ENCODE data around the gene KPNA3. TPM values are rescaled to one million over a fixed set of nuclear protein-coding genes. Genes with fewer than 3 reads are reported as not detected.
"Not testable (repeated sequence)": the region's sequence is repeated elsewhere in the genome, so short reads cannot be mapped to it uniquely, and the experiment has no call there.

KPNA3 gene
- polyA plus RNA-seq, 1 donor = 31.3 TPM

DNA sequence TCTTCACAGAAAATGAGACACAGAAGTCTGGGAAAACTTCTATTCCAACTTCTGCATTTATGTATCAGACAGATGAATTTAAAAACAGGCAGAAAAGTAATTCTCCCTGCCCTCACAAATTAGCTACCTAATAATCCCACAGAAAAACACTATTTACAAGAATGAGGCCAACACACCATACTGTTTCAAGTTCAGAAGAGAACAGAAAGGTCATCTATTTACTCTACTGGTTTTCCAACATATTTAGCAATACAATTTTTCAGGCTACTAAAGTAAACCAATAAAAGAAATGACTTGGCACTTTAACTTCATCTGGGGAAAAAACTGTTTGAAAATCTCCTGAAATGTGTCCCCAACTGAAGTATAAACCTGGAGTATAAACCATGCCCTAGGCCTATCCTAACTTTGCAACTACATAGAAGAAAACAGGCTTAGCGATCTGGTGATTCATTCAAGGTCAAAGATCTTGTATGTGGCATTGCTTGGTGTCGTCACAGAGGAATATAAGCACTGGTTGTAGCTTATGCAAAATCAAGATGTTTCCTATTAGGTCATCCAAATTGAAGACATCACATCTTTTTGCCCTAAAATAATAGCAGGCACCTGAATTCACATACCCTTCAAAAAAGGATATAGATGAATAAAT lies 81.1 kb downstream of the KPNA3 start:
- no CpG with 5 or more reads among the region's 2 CpGs for WGBS (ENCODE audit: insufficient coverage, low lambda C conversion rate)
- Histone ChIP-seq H3K36me3 (ENCODE audit: control insufficient read depth, insufficient read depth, low read length) (peaks cover 24% of the 10 kb centered on the region), H3K27ac (ENCODE audit: low read length) (no peak overlapping the region), H3K4me1 (ENCODE audit: control insufficient read depth, insufficient read depth, low read length) (no peaks in the 10 kb centered on the region), H3K27me3 (ENCODE audit: control insufficient read depth, insufficient read depth, low read length) (no peaks in the 10 kb centered on the region), H3K4me3 (ENCODE audit: low read length) (no peak overlapping the region), H3K9me3 (ENCODE audit: control insufficient read depth, low read depth, low read length) (peaks cover 5% of the 10 kb centered on the region)
- peak; percentile 25 to 54 for DNase-seq

DNA sequence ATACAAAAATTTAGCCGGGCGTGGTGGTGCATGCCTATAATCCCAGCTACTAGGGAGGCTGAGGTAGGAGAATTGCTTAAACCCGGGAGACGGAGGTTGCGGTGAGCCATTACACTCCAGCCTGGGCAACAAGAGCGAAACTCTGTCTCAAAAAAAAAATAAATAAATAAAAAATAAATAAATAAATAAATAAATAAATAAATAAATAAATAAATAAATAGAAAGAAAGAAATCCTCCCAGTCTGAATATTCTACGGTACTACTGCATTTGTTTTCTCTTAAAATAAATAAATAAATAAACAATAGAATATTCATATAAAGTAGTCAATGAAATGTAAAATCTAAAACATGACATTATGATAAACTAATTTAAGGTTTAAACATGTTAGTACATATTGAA lies 88.2 kb downstream of the KPNA3 start:
- H3K36me3 ChIP-seq (ENCODE audit: control insufficient read depth, insufficient read depth, low read length) = peaks cover 32% of the 10 kb centered on the region
- not testable (repeated sequence) for H3K27ac ChIP-seq (ENCODE audit: low read length); H3K4me3 ChIP-seq (ENCODE audit: low read length); H3K9me3 ChIP-seq (ENCODE audit: control insufficient read depth, low read depth, low read length); DNase-seq; H3K4me1 ChIP-seq (ENCODE audit: control insufficient read depth, insufficient read depth, low read length); H3K27me3 ChIP-seq (ENCODE audit: control insufficient read depth, insufficient read depth, low read length)
- WGBS (ENCODE audit: insufficient coverage, low lambda C conversion rate) = 100% methylated on average over 3 of the region's 7 CpGs

DNA sequence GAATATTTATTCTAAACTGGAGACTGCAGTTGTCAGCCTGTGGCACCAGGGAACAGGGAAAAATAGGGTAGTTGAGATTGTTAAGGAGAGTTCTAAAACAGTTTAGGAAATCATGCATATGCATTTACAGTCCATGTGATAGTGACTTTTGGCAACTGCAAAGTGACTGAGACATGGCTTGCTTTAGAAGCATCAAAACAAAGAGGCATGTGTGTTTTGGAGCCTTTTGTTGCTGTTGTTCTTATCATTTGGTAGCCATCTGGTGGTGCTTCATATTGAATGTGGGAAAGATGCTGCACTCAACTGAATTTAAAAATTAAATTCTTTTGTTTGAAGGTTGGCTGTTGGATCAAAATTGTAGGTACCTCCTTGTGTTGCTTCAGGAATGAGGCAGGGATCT lies 91.0 kb downstream of the KPNA3 start:
- no peak for DNase-seq
- Histone ChIP-seq H3K4me1 (ENCODE audit: control insufficient read depth, insufficient read depth, low read length) (no peaks in the 10 kb centered on the region), H3K36me3 (ENCODE audit: control insufficient read depth, insufficient read depth, low read length) (peaks cover 31% of the 10 kb centered on the region), H3K27me3 (ENCODE audit: control insufficient read depth, insufficient read depth, low read length) (no peaks in the 10 kb centered on the region), H3K27ac (ENCODE audit: low read length) (no peak overlapping the region), H3K4me3 (ENCODE audit: low read length) (no peak overlapping the region), H3K9me3 (ENCODE audit: control insufficient read depth, low read depth, low read length) (no peaks in the 10 kb centered on the region)

DNA sequence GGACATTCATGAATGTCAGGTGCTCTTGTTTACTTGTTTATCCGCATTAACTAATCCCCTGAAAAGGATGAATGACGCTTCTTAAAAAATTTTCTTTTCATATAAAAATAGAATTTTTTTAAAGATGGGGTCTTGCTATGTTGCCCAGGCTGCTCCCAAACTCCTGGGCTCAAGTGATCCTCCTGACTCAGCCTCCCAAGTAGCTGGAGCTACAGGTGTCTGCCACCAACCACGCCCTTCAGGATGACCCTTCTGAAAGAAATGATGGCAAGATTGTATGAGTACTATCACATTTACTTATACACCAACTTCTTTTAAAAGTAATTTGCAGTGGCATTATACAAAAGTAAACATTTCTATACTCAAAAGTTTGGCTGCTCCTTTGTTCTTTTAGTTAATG lies 95.0 kb downstream of the KPNA3 start:
- H3K9me3 ChIP-seq (ENCODE audit: control insufficient read depth, low read depth, low read length) = no peaks in the 10 kb centered on the region
- WGBS (ENCODE audit: insufficient coverage, low lambda C conversion rate) = no CpG with 5 or more reads among the region's 3 CpGs
- DNase-seq = no peak
- H3K27me3 ChIP-seq (ENCODE audit: control insufficient read depth, insufficient read depth, low read length) = no peaks in the 10 kb centered on the region
- peaks cover 20% of the 10 kb centered on the region for H3K36me3 ChIP-seq (ENCODE audit: control insufficient read depth, insufficient read depth, low read length)
- H3K4me1 ChIP-seq (ENCODE audit: control insufficient read depth, insufficient read depth, low read length) = no peaks in the 10 kb centered on the region
- H3K27ac ChIP-seq (ENCODE audit: low read length) = no peak overlapping the region
- H3K4me3 ChIP-seq (ENCODE audit: low read length) = no peak overlapping the region

DNA sequence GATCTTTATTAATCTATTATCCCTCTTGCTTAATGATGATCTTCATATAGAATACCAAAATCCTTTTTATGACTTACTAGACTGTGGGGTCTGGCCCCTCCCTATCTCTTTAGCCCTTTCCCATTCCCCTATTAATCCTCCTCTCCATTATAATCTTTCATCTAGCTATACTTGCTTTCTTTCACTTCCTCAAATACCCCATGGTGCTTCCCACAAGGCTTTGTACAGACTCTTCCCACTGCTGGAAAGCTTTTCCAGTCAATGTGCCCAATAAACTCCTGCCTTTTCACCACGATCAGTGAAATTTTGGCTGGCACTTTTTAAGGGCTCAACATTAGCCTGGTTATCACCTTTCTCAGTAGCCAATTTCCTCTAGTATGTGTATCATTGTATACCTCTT lies 98.0 kb downstream of the KPNA3 start:
- WGBS (ENCODE audit: insufficient coverage, low lambda C conversion rate) = 100% methylated on average over 1 of the region's 1 CpG
- no peaks in the 10 kb centered on the region for H3K4me1 ChIP-seq (ENCODE audit: control insufficient read depth, insufficient read depth, low read length)
- no peaks in the 10 kb centered on the region for H3K27me3 ChIP-seq (ENCODE audit: control insufficient read depth, insufficient read depth, low read length)
- H3K27ac ChIP-seq (ENCODE audit: low read length) = no peak overlapping the region
- H3K4me3 ChIP-seq (ENCODE audit: low read length) = no peak overlapping the region
- H3K9me3 ChIP-seq (ENCODE audit: control insufficient read depth, low read depth, low read length) = no peaks in the 10 kb centered on the region
- no peak for DNase-seq
- peaks cover 8% of the 10 kb centered on the region for H3K36me3 ChIP-seq (ENCODE audit: control insufficient read depth, insufficient read depth, low read length)

DNA sequence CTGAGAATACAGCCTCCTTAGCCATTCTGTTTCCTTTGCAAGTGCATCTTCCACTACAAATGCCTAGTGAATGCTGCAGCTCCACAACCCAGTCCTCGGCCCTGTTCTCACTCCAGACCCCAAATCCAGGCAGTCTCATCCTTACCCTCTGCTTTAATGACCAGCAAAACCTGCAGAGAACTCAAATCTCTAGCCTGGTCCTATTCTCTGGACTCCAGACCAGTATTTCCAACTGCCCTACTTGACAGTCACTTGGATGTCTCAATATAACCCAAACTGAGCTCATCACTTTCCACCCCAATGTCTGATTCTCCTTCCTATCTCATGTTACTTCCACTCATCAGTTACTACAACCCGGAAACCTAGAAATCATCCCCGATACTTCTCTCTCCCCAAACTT lies 98.6 kb downstream of the KPNA3 start:
- Histone ChIP-seq H3K36me3 (ENCODE audit: control insufficient read depth, insufficient read depth, low read length) (peaks cover 7% of the 10 kb centered on the region), H3K9me3 (ENCODE audit: control insufficient read depth, low read depth, low read length) (no peaks in the 10 kb centered on the region), H3K27me3 (ENCODE audit: control insufficient read depth, insufficient read depth, low read length) (no peaks in the 10 kb centered on the region), H3K27ac (ENCODE audit: low read length) (no peak overlapping the region), H3K4me3 (ENCODE audit: low read length) (no peak overlapping the region), H3K4me1 (ENCODE audit: control insufficient read depth, insufficient read depth, low read length) (no peaks in the 10 kb centered on the region)
- 79% methylated on average over 2 of the region's 3 CpGs for WGBS (ENCODE audit: insufficient coverage, low lambda C conversion rate)
- no peak for DNase-seq

DNA sequence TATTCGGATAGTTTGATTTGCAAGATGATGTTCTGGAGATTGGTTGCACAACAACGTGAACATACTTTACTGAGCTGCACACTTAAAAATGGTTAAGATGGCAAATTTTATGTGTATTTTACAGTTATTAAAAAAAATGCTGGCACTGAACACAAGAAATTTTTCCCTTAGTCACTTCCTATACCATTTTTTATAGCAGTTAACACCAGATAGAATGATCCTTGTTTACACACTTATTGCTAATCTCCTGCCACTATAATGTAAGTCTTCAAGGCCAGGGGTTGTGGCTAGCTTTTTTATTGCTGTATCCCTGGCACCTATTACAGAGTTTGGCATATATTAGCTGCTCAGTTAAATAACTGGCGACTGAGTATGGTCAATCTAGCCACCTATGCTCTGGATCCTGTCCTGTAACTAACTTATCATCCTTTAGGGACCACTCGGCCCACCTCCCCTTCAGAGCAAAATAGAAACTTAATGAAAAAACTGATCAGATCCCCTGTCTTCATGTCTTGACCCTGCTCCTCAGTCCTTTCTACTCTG lies 99.2 kb downstream of the KPNA3 start:
- Histone ChIP-seq H3K27me3 (ENCODE audit: control insufficient read depth, insufficient read depth, low read length) (no peaks in the 10 kb centered on the region), H3K4me1 (ENCODE audit: control insufficient read depth, insufficient read depth, low read length) (no peaks in the 10 kb centered on the region), H3K4me3 (ENCODE audit: low read length) (no peak overlapping the region), H3K36me3 (ENCODE audit: control insufficient read depth, insufficient read depth, low read length) (peaks cover 3% of the 10 kb centered on the region), H3K27ac (ENCODE audit: low read length) (no peak overlapping the region), H3K9me3 (ENCODE audit: control insufficient read depth, low read depth, low read length) (no peaks in the 10 kb centered on the region)
- WGBS (ENCODE audit: insufficient coverage, low lambda C conversion rate) = 100% methylated on average over 1 of the region's 4 CpGs
- no peak for DNase-seq

DNA sequence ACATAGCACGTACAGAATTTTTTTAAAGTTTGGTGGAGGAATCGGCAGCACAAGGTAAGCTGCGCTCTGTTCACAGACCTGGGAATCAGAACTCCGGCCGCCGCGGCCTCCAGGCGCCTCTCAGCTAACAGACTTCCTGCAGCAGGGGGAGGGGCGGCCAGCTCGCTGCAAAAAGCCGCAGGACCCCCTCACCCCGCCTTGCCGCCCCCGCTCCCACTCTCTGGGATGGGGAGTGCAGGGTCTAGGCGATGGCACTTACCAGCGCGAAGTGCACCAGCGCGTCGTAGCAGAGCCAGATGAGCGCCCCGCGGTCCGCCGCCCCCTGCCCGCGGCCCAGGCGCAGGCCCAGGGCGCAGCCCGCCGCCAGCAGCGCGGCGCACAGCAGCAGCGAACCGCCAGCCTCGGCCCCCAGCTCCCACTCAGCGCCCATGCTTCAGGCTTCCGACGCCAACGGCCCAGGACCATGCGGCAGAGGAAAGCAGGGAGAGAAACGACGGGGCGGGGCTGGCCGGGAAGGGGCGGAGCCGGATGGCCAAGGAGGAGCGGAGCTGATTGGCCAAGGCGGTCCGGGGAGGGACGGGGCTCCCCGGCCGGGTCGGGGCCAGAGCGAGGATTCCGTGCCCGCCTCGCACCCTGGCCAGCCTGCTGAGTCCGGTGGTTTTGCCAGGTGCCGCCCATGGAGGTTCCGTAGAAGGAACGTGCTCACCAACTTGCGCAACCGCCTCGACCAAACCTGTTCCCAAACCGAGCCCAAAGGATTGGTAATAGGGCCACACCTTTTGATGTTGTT lies 101.3 kb downstream of the KPNA3 start, which contains the start of gene EBPL:
Gene EBPL, minus strand, starts transcription at position 492 of the 790 bp plus-strand sequence. Its CDS starts 62 bp downstream, at position 430.
- H3K9me3 ChIP-seq (ENCODE audit: control insufficient read depth, low read depth, low read length) = no peaks in the 10 kb centered on the region
- WGBS (ENCODE audit: insufficient coverage, low lambda C conversion rate) = no CpG with 5 or more reads among the region's 67 CpGs
- no peaks in the 10 kb centered on the region for H3K27me3 ChIP-seq (ENCODE audit: control insufficient read depth, insufficient read depth, low read length)
- peaks cover 11% of the 10 kb centered on the region for H3K36me3 ChIP-seq (ENCODE audit: control insufficient read depth, insufficient read depth, low read length)
- H3K27ac ChIP-seq (ENCODE audit: low read length) = peak within 1 kb of the TSS; percentile 59
- H3K4me1 ChIP-seq (ENCODE audit: control insufficient read depth, insufficient read depth, low read length) = no peaks in the 10 kb centered on the region
- H3K4me3 ChIP-seq (ENCODE audit: low read length) = peak within 1 kb of the TSS; percentile 57
- DNase-seq = peak; percentile 84 to 91

DNA sequence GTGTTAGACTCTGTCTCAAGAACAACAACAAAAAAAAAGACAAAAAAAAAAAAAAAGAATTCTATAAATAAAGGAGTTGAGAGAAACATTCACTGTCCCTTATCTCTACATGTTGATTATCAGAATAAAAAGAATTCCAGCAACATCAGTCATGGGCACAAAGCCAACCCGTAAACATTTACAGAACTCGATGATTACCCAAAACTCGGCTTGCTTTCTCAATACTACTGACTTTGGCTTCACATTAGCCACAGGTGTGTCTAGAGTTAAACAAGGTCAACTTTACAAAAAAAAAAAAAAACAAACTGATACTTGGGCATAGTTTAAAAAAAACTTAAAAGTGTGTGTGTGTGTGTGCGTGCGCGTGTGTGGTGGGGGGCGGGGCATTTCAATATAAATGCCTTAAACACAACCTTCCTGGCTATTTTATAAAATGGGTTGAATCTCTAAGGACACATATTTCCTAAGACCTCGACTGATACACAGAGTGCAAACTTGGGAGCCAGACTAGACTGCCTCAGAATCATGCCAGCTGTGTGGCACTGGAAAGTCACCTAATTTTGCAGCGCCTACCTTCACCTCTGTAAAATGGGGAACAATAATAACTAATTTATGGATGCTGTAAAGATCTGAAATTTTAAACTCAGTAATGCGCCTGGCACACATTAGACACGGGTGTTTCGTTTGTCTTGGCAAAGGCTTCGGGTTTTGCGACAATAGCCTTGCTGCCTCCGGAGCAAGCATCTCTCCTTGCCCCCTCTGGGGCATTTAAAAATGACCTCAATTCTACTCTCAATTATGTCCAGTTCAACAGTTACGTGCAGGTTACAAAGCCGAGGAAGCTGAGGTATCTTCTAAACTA lies 102.1 kb downstream of the KPNA3 start:
- WGBS (ENCODE audit: insufficient coverage, low lambda C conversion rate) = no CpG with 5 or more reads among the region's 17 CpGs
- Histone ChIP-seq H3K27me3 (ENCODE audit: control insufficient read depth, insufficient read depth, low read length) (no peaks in the 10 kb centered on the region), H3K27ac (ENCODE audit: low read length) (peak overlapping the region; percentile 28), H3K4me3 (ENCODE audit: low read length) (peak overlapping the region; percentile 57), H3K36me3 (ENCODE audit: control insufficient read depth, insufficient read depth, low read length) (peaks cover 14% of the 10 kb centered on the region), H3K9me3 (ENCODE audit: control insufficient read depth, low read depth, low read length) (no peaks in the 10 kb centered on the region), H3K4me1 (ENCODE audit: control insufficient read depth, insufficient read depth, low read length) (no peaks in the 10 kb centered on the region)
- DNase-seq = peak in 1 of 2 donors; percentile 39

DNA sequence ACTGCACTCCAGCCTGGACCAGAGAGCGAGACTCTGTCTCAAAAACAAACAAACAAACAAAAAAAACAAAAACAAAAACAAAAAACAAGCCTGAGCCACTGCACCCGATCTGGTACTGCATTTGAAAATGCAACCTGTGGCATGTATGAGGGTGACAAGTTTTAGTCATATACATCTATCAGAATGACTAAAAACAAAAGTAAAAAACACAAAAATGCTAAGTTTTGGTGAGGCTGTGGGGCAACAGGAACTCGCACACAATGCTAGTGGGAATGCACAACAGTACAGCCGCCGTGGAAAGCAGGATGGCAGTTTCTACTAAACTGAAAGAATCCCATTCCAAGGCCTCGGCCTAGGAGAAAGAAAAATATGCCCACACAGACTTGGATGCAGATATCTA lies 109.0 kb downstream of the KPNA3 start:
- Histone ChIP-seq H3K4me1 (ENCODE audit: control insufficient read depth, insufficient read depth, low read length) (no peaks in the 10 kb centered on the region), H3K36me3 (ENCODE audit: control insufficient read depth, insufficient read depth, low read length) (peaks cover 14% of the 10 kb centered on the region), H3K4me3 (ENCODE audit: low read length) (no peak overlapping the region), H3K9me3 (ENCODE audit: control insufficient read depth, low read depth, low read length) (peaks cover 4% of the 10 kb centered on the region), H3K27ac (ENCODE audit: low read length) (no peak overlapping the region), H3K27me3 (ENCODE audit: control insufficient read depth, insufficient read depth, low read length) (no peaks in the 10 kb centered on the region)
- DNase-seq = no peak
- WGBS (ENCODE audit: insufficient coverage, low lambda C conversion rate) = 80% methylated on average over 3 of the region's 6 CpGs
